ENCODE results near the gene NISCH.

Gene NISCH

DNA sequence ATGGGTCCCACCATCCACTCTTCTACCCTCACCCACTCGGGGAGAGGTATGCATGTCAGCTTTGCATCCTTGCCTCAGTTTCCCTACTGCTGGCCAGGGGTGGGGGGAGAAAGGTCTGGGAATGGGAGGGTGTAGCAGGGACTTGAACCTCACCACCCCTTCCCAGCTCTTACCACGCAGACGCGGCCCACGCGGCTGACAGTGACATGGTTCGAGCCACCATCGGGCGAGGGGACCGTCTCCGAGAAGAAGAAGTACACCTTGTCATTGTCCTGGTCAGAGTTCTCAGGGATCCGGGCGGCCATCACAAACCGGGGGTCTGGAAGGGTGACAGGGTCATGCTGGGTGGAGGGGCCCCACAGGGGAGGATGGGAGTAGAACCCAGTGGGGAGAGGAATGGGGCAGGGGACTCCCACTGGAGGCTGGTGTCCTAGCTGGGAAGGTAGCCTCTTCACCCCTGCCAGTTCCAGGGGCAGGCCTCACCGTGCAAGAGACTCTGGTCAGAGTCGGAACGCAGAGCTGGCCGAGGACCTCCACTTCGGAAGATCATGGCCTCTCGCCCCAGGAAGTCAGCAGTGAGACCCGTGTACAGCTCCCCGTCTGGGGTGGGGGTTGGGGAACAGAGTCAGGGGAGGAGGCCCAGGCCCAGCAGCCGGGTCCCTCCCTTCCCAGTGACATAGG, 14.2 kb upstream of the NISCH start:
- peaks cover 0 to 5% of the 10 kb centered on the region in 2 donors for H3K4me1 ChIP-seq (ENCODE audit: control insufficient read depth in 1 of 2, insufficient read depth in 2 of 2, low read length in 2 of 2)
- H3K4me3 ChIP-seq (ENCODE audit: low read depth in 1 of 2, low read length in 2 of 2), result no peak overlapping the region
- H3K36me3 ChIP-seq (ENCODE audit: control insufficient read depth in 1 of 2, insufficient read depth in 2 of 2, low read length in 2 of 2), result no peaks in the 10 kb centered on the region
- no peak overlapping the region for H3K9ac ChIP-seq (ENCODE audit: low read depth in 1 of 2, low read length in 2 of 2)
- no peak overlapping the region for H3K27ac ChIP-seq (ENCODE audit: low read depth, low read length)
- H3K9me3 ChIP-seq (ENCODE audit: control insufficient read depth in 1 of 2, low read length in 2 of 2), result no peaks in the 10 kb centered on the region
- H3K27me3 ChIP-seq (ENCODE audit: control insufficient read depth in 1 of 2, insufficient read depth in 2 of 2, low read length in 2 of 2), result no peaks in the 10 kb centered on the region

- H3K9me3 ChIP-seq (ENCODE audit: control insufficient read depth in 1 of 2, low read length in 2 of 2), result no peaks in the 10 kb centered on the region
- H3K4me1 ChIP-seq (ENCODE audit: control insufficient read depth in 1 of 2, insufficient read depth in 2 of 2, low read length in 2 of 2), result peaks cover 0 to 5% of the 10 kb centered on the region in 2 donors
- H3K36me3 ChIP-seq (ENCODE audit: control insufficient read depth in 1 of 2, insufficient read depth in 2 of 2, low read length in 2 of 2), result no peaks in the 10 kb centered on the region
- no peak overlapping the region for H3K4me3 ChIP-seq (ENCODE audit: low read depth in 1 of 2, low read length in 2 of 2)
- no peak overlapping the region for H3K9ac ChIP-seq (ENCODE audit: low read depth in 1 of 2, low read length in 2 of 2)
- no peak overlapping the region for H3K27ac ChIP-seq (ENCODE audit: low read depth, low read length)
- H3K27me3 ChIP-seq (ENCODE audit: control insufficient read depth in 1 of 2, insufficient read depth in 2 of 2, low read length in 2 of 2), result no peaks in the 10 kb centered on the region
Measured at GRCh38 chr3:52441772-52442332, 13.6 kb upstream of the NISCH start.

GRCh38 chr3:52442409-52443267, 12.8 kb upstream of the NISCH start:
- H3K9ac ChIP-seq (ENCODE audit: low read depth in 1 of 2, low read length in 2 of 2), result no peak overlapping the region
- no peak overlapping the region for H3K27ac ChIP-seq (ENCODE audit: low read depth, low read length)
- peaks cover 0 to 5% of the 10 kb centered on the region in 2 donors for H3K4me1 ChIP-seq (ENCODE audit: control insufficient read depth in 1 of 2, insufficient read depth in 2 of 2, low read length in 2 of 2)

GRCh38 chr3:52443268-52443610, 12.2 kb upstream of the NISCH start:
- Histone ChIP-seq H3K27ac (ENCODE audit: low read depth, low read length) (no peak overlapping the region), H3K9me3 (ENCODE audit: control insufficient read depth in 1 of 2, low read length in 2 of 2) (no peaks in the 10 kb centered on the region), H3K27me3 (ENCODE audit: control insufficient read depth in 1 of 2, insufficient read depth in 2 of 2, low read length in 2 of 2) (no peaks in the 10 kb centered on the region), H3K9ac (ENCODE audit: low read depth in 1 of 2, low read length in 2 of 2) (no peak overlapping the region), H3K36me3 (ENCODE audit: control insufficient read depth in 1 of 2, insufficient read depth in 2 of 2, low read length in 2 of 2) (no peaks in the 10 kb centered on the region), H3K4me3 (ENCODE audit: low read depth in 1 of 2, low read length in 2 of 2) (no peak overlapping the region), H3K4me1 (ENCODE audit: control insufficient read depth in 1 of 2, insufficient read depth in 2 of 2, low read length in 2 of 2) (peaks cover 0 to 5% of the 10 kb centered on the region in 2 donors)

More at GRCh38 chr3:52442409-52443267, 12.8 kb upstream of the NISCH start:
- no peaks in the 10 kb centered on the region for H3K27me3 ChIP-seq (ENCODE audit: control insufficient read depth in 1 of 2, insufficient read depth in 2 of 2, low read length in 2 of 2)
- H3K9me3 ChIP-seq (ENCODE audit: control insufficient read depth in 1 of 2, low read length in 2 of 2), result no peaks in the 10 kb centered on the region
- H3K4me3 ChIP-seq (ENCODE audit: low read depth in 1 of 2, low read length in 2 of 2), result no peak overlapping the region
- H3K36me3 ChIP-seq (ENCODE audit: control insufficient read depth in 1 of 2, insufficient read depth in 2 of 2, low read length in 2 of 2), result no peaks in the 10 kb centered on the region

DNA sequence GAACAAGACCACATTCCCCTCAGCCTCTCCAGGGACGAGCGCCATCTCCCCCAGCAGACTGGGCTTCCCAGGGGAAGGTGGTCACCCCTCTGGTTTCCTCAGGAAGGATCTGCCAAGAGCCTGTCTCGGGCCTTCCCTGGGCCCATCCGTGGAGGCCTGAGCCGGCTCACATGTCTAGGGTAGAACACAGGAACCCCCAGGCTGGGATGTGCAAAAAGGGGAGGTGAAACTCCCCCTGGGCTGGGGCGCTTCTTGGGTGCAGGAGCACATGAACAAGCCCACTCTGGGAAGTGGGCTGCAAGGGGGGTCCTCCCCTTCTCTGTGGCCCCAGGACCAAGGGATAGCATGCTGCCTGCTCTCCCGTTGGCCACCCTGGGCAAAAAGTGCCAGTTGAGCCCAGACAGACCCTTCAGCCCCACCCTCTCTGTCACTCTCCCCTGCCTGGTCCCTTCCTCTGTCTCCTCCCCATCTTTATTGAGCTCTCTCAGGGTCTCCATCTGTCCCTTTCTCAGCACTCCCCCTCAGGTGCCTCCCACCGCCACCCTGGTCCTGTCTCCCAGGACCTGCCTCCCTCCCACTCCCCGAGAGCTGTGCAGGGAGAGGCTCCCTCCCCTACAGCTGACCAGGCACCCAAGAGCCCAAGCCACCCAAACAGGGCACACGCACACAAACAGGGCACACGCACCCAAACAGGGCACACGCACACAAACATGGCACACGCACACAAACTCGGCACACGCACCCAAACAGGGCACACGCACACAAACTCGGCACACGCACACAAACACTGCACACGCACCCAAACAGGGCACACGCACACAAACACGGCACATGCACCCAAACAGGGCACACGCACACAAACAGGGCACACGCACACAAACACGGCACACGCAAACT, 11.4 kb upstream of the NISCH start:
- Histone ChIP-seq H3K4me3 (ENCODE audit: low read depth in 1 of 2, low read length in 2 of 2) (peak overlapping the region in 1 of 2 donors; percentile 16), H3K9me3 (ENCODE audit: control insufficient read depth in 1 of 2, low read length in 2 of 2) (no peaks in the 10 kb centered on the region), H3K9ac (ENCODE audit: low read depth in 1 of 2, low read length in 2 of 2) (no peak overlapping the region), H3K27ac (ENCODE audit: low read depth, low read length) (no peak overlapping the region), H3K4me1 (ENCODE audit: control insufficient read depth in 1 of 2, insufficient read depth in 2 of 2, low read length in 2 of 2) (peaks cover 0 to 5% of the 10 kb centered on the region in 2 donors), H3K36me3 (ENCODE audit: control insufficient read depth in 1 of 2, insufficient read depth in 2 of 2, low read length in 2 of 2) (no peaks in the 10 kb centered on the region), H3K27me3 (ENCODE audit: control insufficient read depth in 1 of 2, insufficient read depth in 2 of 2, low read length in 2 of 2) (no peaks in the 10 kb centered on the region)

- no peaks in the 10 kb centered on the region for H3K9me3 ChIP-seq (ENCODE audit: control insufficient read depth in 1 of 2, low read length in 2 of 2)
- H3K9ac ChIP-seq (ENCODE audit: low read depth in 1 of 2, low read length in 2 of 2), result peak within 1 kb of the TSS in 1 of 2 donors; percentile 22
- peaks cover 0 to 7% of the 10 kb centered on the region in 2 donors for H3K4me1 ChIP-seq (ENCODE audit: control insufficient read depth in 1 of 2, insufficient read depth in 2 of 2, low read length in 2 of 2)
- H3K4me3 ChIP-seq (ENCODE audit: low read depth in 1 of 2, low read length in 2 of 2), result peak within 1 kb of the TSS; percentile 16 to 19
- H3K27ac ChIP-seq (ENCODE audit: low read depth, low read length), result no peak within 1 kb of the TSS
- no peaks in the 10 kb centered on the region for H3K27me3 ChIP-seq (ENCODE audit: control insufficient read depth in 1 of 2, insufficient read depth in 2 of 2, low read length in 2 of 2)
- no peaks in the 10 kb centered on the region for H3K36me3 ChIP-seq (ENCODE audit: control insufficient read depth in 1 of 2, insufficient read depth in 2 of 2, low read length in 2 of 2)
Measured at GRCh38 chr3:52444860-52445793, 10.3 kb upstream of the NISCH start, which contains the start of gene SEMA3G. TSS of gene SEMA3G (minus strand) at chr3:52445103. CDS start at chr3:52445027, 76 bp downstream.

DNA sequence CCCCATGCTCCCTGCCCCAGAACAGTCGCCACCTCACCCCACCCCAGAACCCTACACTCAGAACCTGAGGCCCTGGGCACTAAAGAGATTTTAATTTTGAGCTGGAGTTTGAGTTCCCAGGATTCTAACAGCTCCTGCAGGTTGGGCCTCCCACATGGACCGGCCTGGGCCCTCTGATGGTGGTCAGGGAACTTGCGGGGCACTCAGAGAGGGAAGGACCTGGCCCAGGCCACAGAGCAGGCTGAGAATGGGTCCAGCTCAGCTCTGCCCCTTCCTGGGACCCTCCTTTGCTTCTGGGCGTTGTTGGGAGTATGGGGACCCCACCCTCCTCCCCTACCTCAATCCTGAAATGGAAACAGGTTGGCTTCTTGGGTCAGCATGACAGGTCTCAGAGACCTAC, 9.4 kb upstream of the NISCH start:
- no peaks in the 10 kb centered on the region for H3K9me3 ChIP-seq (ENCODE audit: control insufficient read depth in 1 of 2, low read length in 2 of 2)
- H3K4me3 ChIP-seq (ENCODE audit: low read depth in 1 of 2, low read length in 2 of 2), result no peak overlapping the region
- H3K27me3 ChIP-seq (ENCODE audit: control insufficient read depth in 1 of 2, insufficient read depth in 2 of 2, low read length in 2 of 2), result no peaks in the 10 kb centered on the region
- H3K4me1 ChIP-seq (ENCODE audit: control insufficient read depth in 1 of 2, insufficient read depth in 2 of 2, low read length in 2 of 2), result peaks cover 0 to 8% of the 10 kb centered on the region in 2 donors
- no peak overlapping the region for H3K27ac ChIP-seq (ENCODE audit: low read depth, low read length)
- no peak overlapping the region for H3K9ac ChIP-seq (ENCODE audit: low read depth in 1 of 2, low read length in 2 of 2)
- no peaks in the 10 kb centered on the region for H3K36me3 ChIP-seq (ENCODE audit: control insufficient read depth in 1 of 2, insufficient read depth in 2 of 2, low read length in 2 of 2)

GRCh38 chr3:52446631-52447511, 8.5 kb upstream of the NISCH start:
- Histone ChIP-seq H3K9me3 (ENCODE audit: control insufficient read depth in 1 of 2, low read length in 2 of 2) (no peaks in the 10 kb centered on the region), H3K4me1 (ENCODE audit: control insufficient read depth in 1 of 2, insufficient read depth in 2 of 2, low read length in 2 of 2) (peaks cover 0 to 8% of the 10 kb centered on the region in 2 donors), H3K4me3 (ENCODE audit: low read depth in 1 of 2, low read length in 2 of 2) (no peak overlapping the region), H3K27me3 (ENCODE audit: control insufficient read depth in 1 of 2, insufficient read depth in 2 of 2, low read length in 2 of 2) (no peaks in the 10 kb centered on the region), H3K27ac (ENCODE audit: low read depth, low read length) (no peak overlapping the region), H3K36me3 (ENCODE audit: control insufficient read depth in 1 of 2, insufficient read depth in 2 of 2, low read length in 2 of 2) (no peaks in the 10 kb centered on the region), H3K9ac (ENCODE audit: low read depth in 1 of 2, low read length in 2 of 2) (no peak overlapping the region)
